ENCODE results near the gene PIP4K2C. TPM values are rescaled to one million over a fixed set of nuclear protein-coding genes. Genes with fewer than 3 reads are reported as not detected.
"Not testable (repeated sequence)": the region's sequence is repeated elsewhere in the genome, so short reads cannot be mapped to it uniquely, and the experiment has no call there.

Gene PIP4K2C
- total and polyA plus RNA-seq, 3 donors from 2014 or later = 47.6 to 78.0 (median 54.6) TPM

DNA sequence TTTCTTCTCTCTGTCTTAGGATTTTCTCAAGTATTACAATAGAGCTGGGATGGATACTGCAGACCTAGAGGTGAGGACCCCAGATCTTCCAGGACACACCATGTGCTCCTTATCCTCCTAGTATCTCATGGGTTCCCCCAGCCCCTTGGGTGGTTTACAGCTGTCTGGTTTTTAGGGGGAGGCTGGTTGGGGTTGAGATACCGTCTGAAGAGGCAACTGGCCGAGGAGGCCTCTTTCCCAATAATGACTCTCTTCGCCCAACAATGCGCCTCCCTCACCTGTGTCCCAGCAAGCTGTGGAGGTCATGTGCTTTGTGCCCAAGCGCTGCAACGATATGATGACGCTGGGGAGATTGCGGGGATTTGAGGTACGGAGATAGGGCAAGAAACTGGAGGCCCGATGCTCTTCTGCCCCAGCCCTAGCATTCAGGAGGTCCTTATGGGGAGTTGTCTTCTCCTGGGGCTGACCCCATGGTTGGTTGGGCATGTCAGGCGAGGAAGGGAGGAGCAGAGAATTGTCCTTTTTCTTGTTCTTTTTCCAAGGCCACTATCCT is 24.0 kb downstream of the PIP4K2C start:
- no peaks in the 10 kb centered on the region for H3K36me3 ChIP-seq (ENCODE audit: low read depth, missing control alignments)
- H3K4me3 ChIP-seq = no peak overlapping the region
- no peaks in the 10 kb centered on the region for H3K27me3 ChIP-seq
- no peak overlapping the region for H3K27ac ChIP-seq
- H3K9me3 ChIP-seq = no peaks in the 10 kb centered on the region
- intact Hi-C loops (cut with DNase I; ENCODE audit: low total_unique reads) = no loop called here
- H3K4me1 ChIP-seq = peaks cover 10% of the 10 kb centered on the region
- TF ChIP-seq, protein P1, sequence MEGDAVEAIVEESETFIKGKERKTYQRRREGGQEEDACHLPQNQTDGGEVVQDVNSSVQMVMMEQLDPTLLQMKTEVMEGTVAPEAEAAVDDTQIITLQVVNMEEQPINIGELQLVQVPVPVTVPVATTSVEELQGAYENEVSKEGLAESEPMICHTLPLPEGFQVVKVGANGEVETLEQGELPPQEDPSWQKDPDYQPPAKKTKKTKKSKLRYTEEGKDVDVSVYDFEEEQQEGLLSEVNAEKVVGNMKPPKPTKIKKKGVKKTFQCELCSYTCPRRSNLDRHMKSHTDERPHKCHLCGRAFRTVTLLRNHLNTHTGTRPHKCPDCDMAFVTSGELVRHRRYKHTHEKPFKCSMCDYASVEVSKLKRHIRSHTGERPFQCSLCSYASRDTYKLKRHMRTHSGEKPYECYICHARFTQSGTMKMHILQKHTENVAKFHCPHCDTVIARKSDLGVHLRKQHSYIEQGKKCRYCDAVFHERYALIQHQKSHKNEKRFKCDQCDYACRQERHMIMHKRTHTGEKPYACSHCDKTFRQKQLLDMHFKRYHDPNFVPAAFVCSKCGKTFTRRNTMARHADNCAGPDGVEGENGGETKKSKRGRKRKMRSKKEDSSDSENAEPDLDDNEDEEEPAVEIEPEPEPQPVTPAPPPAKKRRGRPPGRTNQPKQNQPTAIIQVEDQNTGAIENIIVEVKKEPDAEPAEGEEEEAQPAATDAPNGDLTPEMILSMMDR (IDR thresholded peaks at IDR 0.05) = no peak
- TF ChIP-seq POLR2A (IDR thresholded peaks at IDR 0.05) = no peak
- WGBS, 2 donors = 80 to 84% methylated on average over 11 of the region's 11 CpGs
- no peak for DNase-seq

DNA sequence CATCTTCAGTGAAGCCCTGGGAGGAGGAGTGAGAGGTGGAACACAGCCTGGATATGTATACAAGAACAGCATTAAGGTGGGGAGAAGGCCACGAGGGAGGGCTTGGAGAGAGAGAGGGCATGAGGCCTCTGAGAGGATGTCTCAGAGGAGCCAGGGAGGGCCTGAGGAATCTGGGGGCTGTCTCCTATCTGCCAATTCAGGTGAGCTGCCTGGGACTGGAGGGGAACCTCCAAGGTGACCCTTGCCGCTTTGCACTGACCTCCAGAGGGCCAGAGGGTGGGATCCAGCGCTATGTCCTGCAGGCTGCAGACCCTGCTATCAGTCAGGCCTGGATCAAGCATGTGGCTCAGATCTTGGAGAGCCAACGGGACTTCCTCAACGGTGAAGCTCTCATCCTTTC is 24.6 kb downstream of the PIP4K2C start:
- no peak for DNase-seq
- H3K27me3 ChIP-seq = no peaks in the 10 kb centered on the region
- no peaks in the 10 kb centered on the region for H3K9me3 ChIP-seq
- H3K27ac ChIP-seq = no peak overlapping the region
- no peak overlapping the region for H3K4me3 ChIP-seq
- H3K36me3 ChIP-seq (ENCODE audit: low read depth, missing control alignments) = no peaks in the 10 kb centered on the region
- WGBS, 2 donors = 80 to 85% methylated on average over 4 to 5 of the region's 5 CpGs
- H3K4me1 ChIP-seq = peaks cover 10% of the 10 kb centered on the region
- TF ChIP-seq, protein P1 (IDR thresholded peaks at IDR 0.05) = no peak
- TF ChIP-seq POLR2A (IDR thresholded peaks at IDR 0.05) = no peak
- intact Hi-C loops (cut with DNase I; ENCODE audit: low total_unique reads) = no loop called here

DNA sequence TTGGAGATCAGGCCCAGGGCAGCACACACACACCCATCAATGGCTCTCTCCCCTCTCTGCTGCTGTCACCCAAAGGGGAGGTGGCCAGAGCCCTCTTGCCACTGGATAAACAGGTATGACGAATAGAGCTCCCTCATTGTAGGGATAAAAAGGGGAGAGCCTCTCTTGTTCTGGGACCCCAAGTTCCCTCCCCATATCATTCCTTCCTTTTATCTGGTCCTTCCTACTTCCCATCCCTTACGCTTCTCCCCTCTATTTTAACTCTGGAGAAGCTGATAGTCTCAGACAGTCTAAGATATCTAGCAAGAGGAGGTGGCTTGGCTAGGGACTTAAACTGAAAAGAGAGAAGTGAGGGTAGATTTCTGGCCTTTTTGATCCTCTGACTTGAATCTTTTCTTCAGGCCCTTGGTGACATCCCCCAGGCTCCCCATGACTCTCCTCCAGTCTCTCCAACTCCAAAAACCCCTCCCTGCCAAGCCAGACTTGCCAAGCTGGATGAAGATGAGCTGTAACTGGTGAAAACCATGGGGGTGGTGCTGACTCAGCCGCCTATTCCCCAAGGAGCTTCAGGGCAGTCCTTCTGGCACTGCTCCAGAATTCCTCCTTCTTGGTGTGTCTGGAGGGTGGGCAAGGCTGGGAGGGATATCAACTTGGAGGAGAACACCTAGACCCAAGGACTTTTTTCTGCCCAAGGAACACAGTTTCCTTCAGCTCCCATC is 25.6 kb downstream of the PIP4K2C start:
- H3K4me1 ChIP-seq = peaks cover 16% of the 10 kb centered on the region
- no peaks in the 10 kb centered on the region for H3K36me3 ChIP-seq (ENCODE audit: low read depth, missing control alignments)

DNA sequence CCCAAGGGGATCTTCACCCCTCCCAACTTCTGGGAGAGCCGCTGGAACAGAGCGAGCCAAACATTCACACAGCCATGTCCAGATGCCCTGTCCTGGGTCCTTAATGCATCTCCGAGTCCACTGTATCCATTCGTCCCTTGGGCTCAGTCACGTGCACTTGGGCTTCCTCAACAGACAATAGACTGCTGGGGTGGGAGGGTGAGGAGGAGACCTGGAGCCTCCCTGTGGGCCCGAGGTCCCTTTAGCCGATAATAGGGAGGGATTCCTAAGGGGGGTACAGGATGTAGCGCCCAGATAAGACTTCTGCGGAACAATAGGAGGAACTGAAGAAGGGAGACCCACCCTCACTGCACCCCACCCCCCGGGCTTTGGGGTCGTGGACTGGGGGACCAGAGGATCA is 26.9 kb downstream of the PIP4K2C start:
- peaks cover 18% of the 10 kb centered on the region for H3K4me1 ChIP-seq
- H3K9me3 ChIP-seq = no peaks in the 10 kb centered on the region
- no peak for DNase-seq
- no peaks in the 10 kb centered on the region for H3K36me3 ChIP-seq (ENCODE audit: low read depth, missing control alignments)
- WGBS, 2 donors = 59 to 81% methylated on average over 10 to 11 of the region's 11 CpGs
- TF ChIP-seq, protein P1 (IDR thresholded peaks at IDR 0.05) = no peak
- no peak for TF ChIP-seq POLR2A (IDR thresholded peaks at IDR 0.05)
- intact Hi-C loops (cut with DNase I; ENCODE audit: low total_unique reads) = no loop called here
- no peak overlapping the region for H3K4me3 ChIP-seq
- no peaks in the 10 kb centered on the region for H3K27me3 ChIP-seq
- no peak overlapping the region for H3K27ac ChIP-seq

More for the DNA sequence above, 25.6 kb downstream of the PIP4K2C start:
- intact Hi-C loops (cut with DNase I; ENCODE audit: low total_unique reads) = no loop called here
- no peak for DNase-seq
- Histone ChIP-seq H3K4me3 (no peak overlapping the region), H3K27me3 (no peaks in the 10 kb centered on the region), H3K27ac (no peak overlapping the region), H3K9me3 (no peaks in the 10 kb centered on the region)
- TF ChIP-seq, protein P1 (IDR thresholded peaks at IDR 0.05) = no peak
- TF ChIP-seq POLR2A (IDR thresholded peaks at IDR 0.05) = no peak
- WGBS, 2 donors = 81 to 89% methylated on average over 3 of the region's 3 CpGs

DNA sequence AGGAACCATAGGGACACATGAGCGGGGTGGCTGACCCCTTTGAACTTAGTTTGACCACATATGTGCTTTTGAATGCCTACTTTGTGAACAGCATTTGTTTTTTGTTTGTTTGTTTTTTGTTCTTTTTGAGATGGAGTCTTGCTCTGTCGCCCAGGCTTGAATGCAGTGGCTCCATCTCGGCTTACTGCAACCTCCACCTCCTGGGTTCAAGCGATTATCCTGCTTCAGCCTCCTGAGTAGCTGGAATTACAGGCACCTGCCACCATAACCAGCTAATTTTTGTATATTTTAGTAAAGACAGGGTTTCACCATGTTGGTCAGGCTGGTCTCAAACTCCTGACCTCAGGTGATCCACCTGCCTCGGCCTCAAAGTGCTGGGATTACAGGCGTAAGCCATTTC is 27.4 kb downstream of the PIP4K2C start:
- H3K27me3 ChIP-seq; H3K36me3 ChIP-seq (ENCODE audit: low read depth, missing control alignments); H3K9me3 ChIP-seq; DNase-seq; H3K27ac ChIP-seq; intact Hi-C loops (cut with DNase I; ENCODE audit: low total_unique reads); H3K4me3 ChIP-seq: not testable (repeated sequence)
- peaks cover 18% of the 10 kb centered on the region for H3K4me1 ChIP-seq
- WGBS, 2 donors = 87 to 91% methylated on average over 6 of the region's 6 CpGs
